HT1080 (cell line): ENCODE results near the gene SAFB2. TPM values are rescaled to one million over a fixed set of nuclear protein-coding genes. Genes with fewer than 3 reads are reported as not detected.
"Not testable (repeated sequence)": the region's sequence is repeated elsewhere in the genome, so short reads cannot be mapped to it uniquely, and the experiment has no call there.

ENCODE experiments used
- DNase-seq: peaks from one replicate; pipeline ENCODE4 v3.0.0-alpha.2; 2015; ENCODE audit warnings: low read depth
- total RNA-seq: library from RNA; depleted of rRNA; stranded (reverse); fragments of >200 nt; shearing (Covaris generic); gene quantifications from 2 replicates; pipeline ENCODE4 v1.2.3, GENCODE V29; 2014

SAFB2 gene
- total RNA-seq, 1 experiment from 2014 or later, result 33.2 TPM

DNA sequence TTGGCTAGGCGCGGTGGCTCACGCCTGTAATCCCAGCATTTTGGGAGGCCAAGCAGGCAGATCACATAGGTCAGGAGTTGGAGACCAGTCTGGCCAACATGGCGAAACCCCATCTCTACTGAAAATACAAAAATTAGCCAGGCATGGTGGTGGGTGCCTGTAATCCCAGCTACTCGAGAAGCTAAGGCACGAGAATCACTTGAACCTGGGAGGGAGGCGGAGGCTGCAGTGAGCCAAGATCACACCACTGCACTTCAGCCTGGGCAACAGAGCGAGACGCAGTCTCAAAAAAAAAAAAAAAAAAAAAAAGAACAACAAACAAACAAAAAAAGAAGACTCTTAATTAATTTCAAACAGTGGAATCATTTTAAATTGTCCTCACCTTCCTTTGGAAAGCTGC, 13.8 kb downstream of the SAFB2 start:
- not testable (repeated sequence) for DNase-seq

DNA sequence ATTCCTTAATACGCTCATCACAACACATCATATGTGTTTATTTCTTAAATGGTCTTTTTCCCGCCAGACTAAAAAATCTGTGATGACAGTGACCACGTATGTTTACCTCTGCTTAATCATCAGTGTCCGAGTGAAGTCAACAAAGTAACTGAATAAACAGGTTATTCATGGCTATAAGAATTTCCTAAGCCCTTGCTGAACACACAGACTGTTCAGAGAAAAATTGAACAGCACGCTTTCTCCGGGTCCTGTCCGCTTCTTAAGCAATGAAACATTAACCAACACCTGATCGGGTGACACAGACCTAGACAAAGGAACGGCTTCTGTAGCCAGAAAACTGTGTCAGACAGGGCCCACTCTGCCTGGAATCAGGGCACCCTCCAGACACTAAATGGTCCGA, 14.3 kb downstream of the SAFB2 start:
- no peak for DNase-seq

DNA sequence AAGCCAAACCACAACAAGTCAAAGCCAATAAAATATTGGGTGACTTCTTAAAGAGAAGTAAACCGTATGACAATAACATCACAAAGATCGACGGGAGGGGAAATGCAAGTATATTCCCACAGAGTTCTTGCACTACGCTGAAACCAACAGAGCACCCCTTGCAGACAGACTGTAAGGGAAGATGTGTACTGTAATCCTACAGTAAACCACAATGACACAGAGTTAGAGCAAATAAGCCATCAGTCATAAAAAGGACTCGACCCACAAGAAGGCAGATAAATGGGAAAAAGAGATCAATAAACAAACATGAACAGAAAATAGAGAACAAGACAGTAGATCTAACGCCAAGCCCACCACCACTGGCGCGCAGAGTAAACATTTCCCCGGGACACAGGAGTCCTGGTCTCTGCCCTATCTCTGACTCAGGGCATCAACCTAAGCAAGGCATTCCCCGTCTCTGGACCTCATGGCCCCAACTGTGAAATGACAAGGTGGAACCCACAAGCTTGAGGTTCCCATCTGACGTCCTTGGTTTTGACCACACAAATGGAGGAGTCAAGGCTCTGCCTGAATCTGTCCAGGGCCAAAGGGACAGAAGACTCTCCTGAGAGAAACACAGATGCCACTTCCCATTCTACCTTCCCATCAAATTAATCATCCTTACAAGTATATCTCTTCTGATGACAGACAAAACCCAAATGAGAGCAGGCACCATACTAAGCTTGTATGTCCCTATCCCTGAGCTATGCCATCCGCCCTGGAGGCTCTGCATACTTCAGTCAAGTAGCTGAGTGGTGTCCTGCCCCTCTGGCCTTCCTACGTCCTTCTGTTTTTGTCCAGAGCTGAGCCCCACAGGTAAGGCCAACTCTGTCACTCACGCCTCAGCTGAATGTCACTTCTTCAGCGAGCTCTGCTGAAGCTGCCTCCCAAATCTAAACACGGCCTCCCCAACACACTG, 15.0 kb downstream of the SAFB2 start:
- no peak for DNase-seq

DNA sequence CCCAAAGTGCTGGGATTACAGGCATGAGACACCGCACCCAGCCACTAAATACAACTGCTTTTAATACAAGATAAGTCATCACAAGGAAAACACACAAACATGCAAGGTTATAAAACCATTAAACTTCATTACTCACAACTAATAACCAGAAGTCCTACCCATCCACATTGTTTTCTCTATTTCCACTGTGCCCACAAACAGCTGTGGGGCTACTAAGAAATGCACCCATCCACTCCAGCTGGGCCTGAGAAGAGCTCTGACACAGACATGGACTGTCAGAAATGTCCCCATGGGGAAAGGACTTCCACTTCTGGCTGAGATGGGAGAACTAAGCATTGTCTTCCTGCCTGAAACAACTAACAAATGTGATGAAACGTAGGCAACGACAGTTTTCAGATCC, 17.2 kb downstream of the SAFB2 start:
- no peak for DNase-seq

- DNase-seq, result no peak
Measured at GRCh38 chr19:5603626-5604025, 18.9 kb downstream of the SAFB2 start.

- no peak for DNase-seq
Measured at GRCh38 chr19:5600797-5601196, 21.8 kb downstream of the SAFB2 start.

GRCh38 chr19:5595745-5596144, 26.8 kb downstream of the SAFB2 start:
- no peak for DNase-seq

DNA sequence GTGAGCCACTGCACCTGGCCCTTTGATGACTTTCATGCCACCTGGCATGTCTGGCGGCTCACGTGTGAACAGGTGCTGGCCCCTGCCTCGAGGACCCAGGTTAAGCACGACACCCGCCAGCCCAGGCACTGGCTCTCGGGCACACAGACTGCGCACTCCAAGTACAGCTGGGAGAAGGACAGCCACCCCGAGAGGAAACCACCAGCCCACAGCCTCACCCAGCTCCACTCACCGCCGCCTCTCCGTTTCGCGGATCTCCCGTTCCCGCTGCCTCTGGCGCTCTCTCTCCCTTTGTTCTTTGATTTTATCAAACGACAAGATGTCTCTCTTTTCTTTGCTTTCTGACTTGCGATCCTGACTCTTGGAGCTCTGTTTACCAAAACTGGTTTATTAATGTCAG, 27.4 kb downstream of the SAFB2 start:
- no peak for DNase-seq

DNA sequence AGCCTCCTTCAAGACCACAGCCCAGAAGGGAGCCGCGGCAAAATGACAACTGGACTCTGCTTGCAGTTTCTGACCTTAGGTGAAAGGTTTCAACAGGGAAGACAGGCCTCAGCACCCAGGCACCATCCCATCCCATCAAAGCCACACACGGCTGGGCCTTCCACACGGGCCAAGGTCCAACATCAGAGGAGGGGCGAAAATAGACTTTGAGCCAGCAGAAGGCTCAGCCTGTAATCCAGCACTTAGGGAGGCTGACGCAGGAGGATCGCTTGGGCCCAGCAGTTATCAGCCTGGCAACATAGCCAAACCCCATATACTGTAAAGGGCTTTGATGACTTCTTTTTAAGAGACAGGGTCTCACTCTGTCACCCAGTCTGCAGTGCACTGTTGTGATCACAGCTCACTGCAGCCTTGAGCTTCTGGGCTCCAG, 28.0 kb downstream of the SAFB2 start:
- DNase-seq, result no peak

DNA sequence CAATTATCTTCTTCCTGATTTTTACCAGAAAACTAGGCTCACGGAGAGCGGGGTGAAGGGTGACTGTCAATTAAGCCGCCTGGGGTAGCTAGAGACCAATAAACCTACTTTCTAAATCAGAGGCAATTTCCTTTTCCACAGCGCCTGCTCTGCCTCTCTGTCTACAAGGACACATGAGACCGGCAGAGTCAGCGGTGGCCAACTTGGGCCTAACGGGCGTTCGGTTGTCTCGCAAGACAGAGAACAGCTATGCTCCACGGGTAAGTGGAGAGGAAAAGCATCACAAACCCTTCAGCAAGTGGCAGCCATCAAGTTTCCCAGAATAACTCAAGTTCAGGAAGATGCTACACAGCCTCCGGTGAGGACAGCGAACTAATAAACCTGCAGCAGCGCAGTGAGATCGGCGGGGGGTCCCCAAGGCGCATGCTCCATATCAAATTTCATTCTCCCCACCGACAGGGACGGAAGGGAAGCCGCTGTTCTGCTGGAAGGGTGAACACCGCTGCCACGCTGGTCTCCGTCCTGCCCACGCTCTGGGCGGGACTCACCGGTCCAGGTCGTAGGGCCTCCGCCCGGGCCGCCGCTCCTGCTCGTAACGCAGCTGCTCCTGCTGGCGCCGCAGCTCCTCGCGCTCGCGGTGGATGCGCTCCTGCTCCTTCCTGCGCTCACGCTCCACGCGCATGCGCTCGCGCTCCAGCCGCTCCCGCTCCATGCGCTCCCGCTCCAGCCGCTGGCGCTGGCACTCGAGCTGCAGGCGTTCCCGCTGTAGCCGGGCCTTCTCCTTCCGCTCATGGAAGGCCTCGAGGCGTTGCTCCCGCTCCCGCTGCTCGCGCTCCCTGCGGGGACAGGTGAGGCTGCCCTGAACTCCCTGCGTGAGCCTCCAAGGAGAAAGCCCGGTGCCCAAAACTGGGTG, 29.0 kb downstream of the SAFB2 start:
- DNase-seq, result no peak

- DNase-seq, result no peak
Measured at GRCh38 chr19:5592531-5593342, 29.8 kb downstream of the SAFB2 start.

DNA sequence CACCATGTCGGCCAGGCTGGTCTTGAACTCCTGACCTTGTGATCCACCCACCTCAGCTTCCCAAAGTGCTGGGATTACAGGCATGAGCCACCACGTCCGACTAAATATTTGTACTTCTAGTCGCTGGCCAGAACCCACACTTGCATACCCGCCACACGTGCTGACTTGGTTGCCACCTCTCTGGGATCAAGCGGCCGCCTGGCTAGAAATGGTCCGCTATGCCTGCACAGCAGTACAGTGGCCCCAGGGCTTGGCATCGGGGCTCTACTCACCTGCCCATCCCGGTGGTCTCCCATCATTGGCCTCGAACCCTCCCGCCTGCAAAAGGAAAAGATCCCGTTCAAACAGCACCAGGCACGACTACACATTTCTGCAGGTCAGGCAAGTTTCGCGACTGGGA, 31.1 kb downstream of the SAFB2 start:
- DNase-seq, result no peak

DNA sequence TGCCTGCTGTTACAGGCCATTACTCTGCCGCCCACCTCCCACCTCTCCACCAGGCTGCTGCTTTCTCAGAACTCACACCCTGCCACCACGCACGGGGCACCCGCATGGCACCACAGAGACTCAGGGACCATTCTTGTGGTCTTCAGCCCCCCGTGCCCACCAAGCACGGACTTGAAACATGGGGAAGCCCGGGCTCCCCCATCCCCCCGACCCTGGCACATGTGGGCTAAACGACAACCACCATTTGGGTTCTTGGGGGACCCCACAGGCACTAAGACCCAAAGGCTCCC, 31.8 kb downstream of the SAFB2 start:
- no peak for DNase-seq

DNA sequence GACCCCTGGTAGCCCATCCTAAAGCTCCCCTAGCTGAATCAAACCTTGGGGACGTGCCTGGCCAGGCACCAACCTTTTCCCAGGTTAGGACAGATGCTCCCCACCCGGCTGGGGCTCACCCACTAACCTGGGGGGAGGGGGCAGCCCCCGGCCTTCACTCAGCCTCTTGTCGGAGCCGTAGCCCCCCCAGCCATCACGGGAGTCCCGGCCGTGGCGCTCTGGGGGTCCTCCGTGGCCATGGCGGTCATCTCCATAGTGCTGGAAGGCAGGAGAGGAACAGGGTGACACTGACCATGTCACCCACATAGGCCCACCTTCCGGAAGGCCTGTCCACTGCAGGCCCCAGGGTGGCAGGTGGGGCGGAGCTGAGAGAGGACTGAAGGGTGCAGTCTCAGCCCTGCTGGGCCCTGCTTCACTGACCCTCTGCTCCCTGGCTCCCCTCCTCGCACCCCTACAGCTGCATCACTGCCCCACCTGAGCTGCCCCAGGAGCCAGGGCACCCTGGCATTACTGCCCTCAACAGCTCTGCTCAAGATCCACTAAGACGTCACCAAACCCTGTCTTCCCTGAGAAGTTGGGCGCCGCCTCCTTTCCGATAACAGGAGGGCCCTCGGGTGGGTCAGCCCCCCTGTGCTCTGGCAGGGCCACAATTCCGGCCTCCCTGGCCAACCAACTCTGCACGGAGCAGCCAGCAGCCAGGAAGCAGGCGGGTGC, 32.3 kb downstream of the SAFB2 start:
- no peak for DNase-seq

- no peak for DNase-seq
Measured at GRCh38 chr19:5588906-5589676, 33.5 kb downstream of the SAFB2 start.

GRCh38 chr19:5588441-5588840, 34.1 kb downstream of the SAFB2 start:
- DNase-seq, result no peak

DNA sequence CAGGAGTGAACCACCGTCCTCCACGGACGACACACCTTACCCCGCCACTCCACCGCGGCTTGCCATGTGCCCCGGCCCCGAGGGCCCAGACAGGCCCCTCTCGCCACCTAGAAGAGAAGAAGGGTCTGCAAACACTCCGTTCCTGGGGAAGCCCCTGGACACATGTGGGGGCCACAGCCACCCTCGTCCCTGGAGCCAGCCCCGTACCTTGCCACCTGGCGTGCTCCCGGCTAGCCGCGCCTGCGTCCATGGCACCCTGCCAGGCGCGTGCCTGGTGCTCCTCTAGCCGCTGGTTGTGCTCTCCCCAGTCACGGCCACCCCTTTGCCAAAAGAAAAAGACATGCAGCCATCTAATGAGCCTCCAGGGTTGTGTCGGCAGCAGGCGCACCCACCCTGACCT, 34.9 kb downstream of the SAFB2 start:
- no peak for DNase-seq

DNA sequence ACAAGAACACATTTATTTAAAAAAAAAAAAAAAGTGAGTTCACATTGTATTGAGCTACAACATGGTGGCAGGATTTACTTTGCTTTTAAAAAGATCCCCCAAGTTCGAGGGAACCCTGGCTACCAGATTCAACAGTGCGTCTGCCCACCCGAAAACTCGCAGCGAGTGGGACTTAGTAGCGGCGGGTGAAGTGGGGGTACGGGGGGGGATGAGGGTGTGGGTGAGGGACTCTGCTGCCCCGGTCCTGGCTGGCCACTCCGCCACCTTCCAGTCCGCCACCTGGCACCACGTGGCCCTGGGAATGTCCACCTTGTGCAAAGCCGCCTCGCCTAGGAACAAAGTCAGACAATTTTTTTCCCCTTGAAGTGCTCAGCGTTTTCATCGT, 35.5 kb downstream of the SAFB2 start:
- no peak for DNase-seq

- DNase-seq, result no peak
Measured at GRCh38 chr19:5586300-5587070, 36.1 kb downstream of the SAFB2 start.
